Endothelial cell of umbilical vein (primary cell): ENCODE measurements around the gene AAMDC. TPM values are rescaled to one million over a fixed set of nuclear protein-coding genes. Genes with fewer than 3 reads are reported as not detected.

Experiments
- BruUV-seq: library from RNA; stranded (reverse); fragments of 400-500 nt; replicated peaks from 2 replicates; lab custom pipeline; 2021; lab: Mats Ljungman, UMichigan
- CTCF ChIA-PET: fragments of 300-600, 350-600 bp; sonication (Branson Sonifier 250); formaldehyde crosslinking; loops from one replicate; lab custom pipeline; 2021; ENCODE audit warnings: antibody characterized with exemption, inconsistent platforms; lab: Charles Lee
- POLR2A ChIA-PET: fragments of 300-600, 350-600 bp; sonication (Branson Sonifier 250); formaldehyde crosslinking; loops from one replicate; lab custom pipeline; 2021; ENCODE audit warnings: antibody characterized with exemption, inconsistent platforms; lab: Charles Lee
- DNase-seq: peaks from one replicate; pipeline ENCODE4 v3.0.0-alpha.2; 2011; ENCODE audit warnings: low read depth, low spot score
- FAIRE-seq: peaks from 2 replicates; lab custom pipeline; 2011; peaks lifted over from hg19 to GRCh38; lab: Jason Lieb, UNC
- H2AFZ ChIP-seq: 2 replicates; pipeline ENCODE4 v1.6.0; 2012; ENCODE audit warnings: low read depth, low read length, control low read depth, inconsistent platforms
- H3K27ac ChIP-seq: 2 replicates; pipeline ENCODE4 v1.5.1; 2011; ENCODE audit warnings: low read depth, mild to moderate bottlenecking, control low read depth, low read length, moderate library complexity; ENCODE audit not compliant: insufficient read depth
- H3K27me3 ChIP-seq, 2 experiments: 2 replicates each; pipeline versions ENCODE4 v1.6.0 to v1.6.1; 2011; ENCODE audit warnings: low read length in 2 of 2, mixed read lengths in 1 of 2; ENCODE audit not compliant: control insufficient read depth in 2 of 2, insufficient read depth in 2 of 2
- H3K36me3 ChIP-seq, 2 experiments: 2 replicates in 1 of 2; 3 replicates in 1 of 2; pipeline ENCODE4 v1.5.1; 2011; ENCODE audit warnings: low read length in 2 of 2, mild to moderate bottlenecking in 1 of 2, moderate library complexity in 1 of 2; ENCODE audit not compliant: control insufficient read depth in 2 of 2, insufficient read depth in 2 of 2; ENCODE audit errors: extremely low read depth in 1 of 2
- H3K4me1 ChIP-seq: 3 replicates; pipeline ENCODE4 v1.5.1; 2011; ENCODE audit warnings: mild to moderate bottlenecking, low read length; ENCODE audit not compliant: control insufficient read depth, insufficient read depth; ENCODE audit errors: extremely low read depth
- H3K4me2 ChIP-seq: 2 replicates; pipeline ENCODE4 v1.6.1; 2011; ENCODE audit warnings: low read length, control low read depth, mixed read lengths; ENCODE audit not compliant: insufficient read depth
- H3K4me3 ChIP-seq, 3 experiments: fragments of 200-600 bp in 1 of 3; sonication (generic), shearing (Covaris generic) in 1 of 3; replicated peaks in 1 of 3; 2 replicates each; pipeline ENCODE4 v1.5.1; 2011 to 2016; ENCODE audit warnings: control low read depth in 3 of 3, low read length in 3 of 3, mild to moderate bottlenecking in 2 of 3, inconsistent platforms in 1 of 3, low read depth in 1 of 3, moderate library complexity in 1 of 3; ENCODE audit not compliant: insufficient read depth in 1 of 3
- H3K79me2 ChIP-seq: 2 replicates; pipeline ENCODE4 v1.6.0; 2012; ENCODE audit warnings: low read length, inconsistent platforms; ENCODE audit not compliant: control insufficient read depth, insufficient read depth
- H3K9ac ChIP-seq: replicated peaks from 2 replicates; pipeline ENCODE3; 2011; ENCODE audit warnings: low read length, control low read depth; ENCODE audit not compliant: insufficient read depth; ENCODE audit errors: extremely low read depth
- H3K9me1 ChIP-seq: replicated peaks from 3 replicates; pipeline ENCODE4 v1.6.0; 2011; ENCODE audit warnings: mild to moderate bottlenecking, low read length; ENCODE audit not compliant: control insufficient read depth, insufficient read depth; ENCODE audit errors: extremely low read depth
- H3K9me3 ChIP-seq: replicated peaks from 2 replicates; pipeline ENCODE4 v1.5.1; 2012; ENCODE audit warnings: low read length, inconsistent platforms; ENCODE audit not compliant: control insufficient read depth, insufficient read depth
- H4K20me1 ChIP-seq: replicated peaks from 2 replicates; pipeline ENCODE3; 2011; ENCODE audit warnings: mild to moderate bottlenecking, low read length; ENCODE audit not compliant: control insufficient read depth, insufficient read depth; ENCODE audit errors: extremely low read depth
- EZH2 ChIP-seq: IDR thresholded peaks from 2 replicates; pipeline ENCODE4 v1.6.1; 2012; ENCODE audit warnings: borderline replicate concordance, low read depth, mild to moderate bottlenecking, moderate library complexity, low read length, inconsistent platforms; ENCODE audit not compliant: severe bottlenecking
- FOS ChIP-seq: IDR thresholded peaks from 2 replicates; pipeline ENCODE4 v1.6.1; 2011; ENCODE audit warnings: mild to moderate bottlenecking, low read length, moderate library complexity, borderline replicate concordance; ENCODE audit not compliant: insufficient read depth
- GATA2 ChIP-seq: IDR thresholded peaks from 2 replicates; pipeline ENCODE4 v1.7.0; 2011; ENCODE audit warnings: low read depth, mild to moderate bottlenecking, moderate library complexity, mixed read lengths, low read length; ENCODE audit not compliant: insufficient read length, insufficient read depth
- JUN ChIP-seq: IDR thresholded peaks from 2 replicates; pipeline ENCODE4 v1.6.1; 2011; ENCODE audit warnings: borderline replicate concordance, low read depth; ENCODE audit not compliant: insufficient read length, insufficient read depth
- MYC ChIP-seq: IDR thresholded peaks from one replicate; pipeline ENCODE4 v1.6.1; 2011; ENCODE audit warnings: mild to moderate bottlenecking, low read depth, low read length
- POLR2A ChIP-seq: IDR thresholded peaks from 2 replicates; pipeline ENCODE4 v1.6.1; 2012; ENCODE audit warnings: low read depth, mild to moderate bottlenecking, control low read depth, low read length
- POLR2AphosphoS5 ChIP-seq: IDR thresholded peaks from 2 replicates; pipeline ENCODE4 v1.6.1; 2012; ENCODE audit warnings: low read depth, mild to moderate bottlenecking, control low read depth, low read length, moderate library complexity; ENCODE audit not compliant: insufficient read depth
- dilution Hi-C: fragments of 300-500 bp; cut with MboI; formaldehyde crosslinking; loops from one replicate; pipeline ENCODE4 v1.15.0; 2019; ENCODE audit warnings: low sequenced_read_pairs; ENCODE audit not compliant: extremely low pct_ligation_motif_present
- intact Hi-C: fragments of 100-400 bp; cut with micrococcal nuclease; formaldehyde crosslinking; loops from one replicate; pipeline ENCODE4 v1.10.0; 2022
- polyA plus RNA-seq, 4 experiments: library from polyadenylated mRNA; depleted of rRNA in 3 of 4; stranded (reverse) in 3 of 4; unstranded in 1 of 4; fragments of >200 nt; gene quantifications; 2 replicates each; pipeline versions ENCODE4 v1.2.1 to v1.2.3, GENCODE V29; 2011 to 2012; ENCODE audit warnings: missing spikeins in 1 of 4
- total RNA-seq: library from RNA; stranded (reverse); gene quantifications from 2 replicates; pipeline ENCODE4 v1.2.3, GENCODE V29; 2021
- TF ChIP-seq, protein P1 (sequence below), 2 donors: IDR thresholded peaks; 1 replicate in 1 of 2; 2 replicates in 1 of 2; pipeline ENCODE4 v1.5.1; 2011; ENCODE audit warnings: low read length in 2 of 2, mild to moderate bottlenecking in 2 of 2, moderate library complexity in 2 of 2, control low read depth in 1 of 2, inconsistent platforms in 1 of 2, low read depth in 1 of 2; ENCODE audit not compliant: insufficient read depth in 1 of 2; ENCODE audit errors: extremely low read depth in 1 of 2
- TF ChIP-seq, protein P2 (sequence below): IDR thresholded peaks from 2 replicates; pipeline ENCODE4 v1.6.1; 2011; ENCODE audit not compliant: insufficient read depth, insufficient read length

AAMDC gene
- total and polyA plus RNA-seq, 2 donors (not counting 3 experiments of a cell fraction or from before 2014, with no cell fraction given), result 48.1 to 51.0 TPM

DNA sequence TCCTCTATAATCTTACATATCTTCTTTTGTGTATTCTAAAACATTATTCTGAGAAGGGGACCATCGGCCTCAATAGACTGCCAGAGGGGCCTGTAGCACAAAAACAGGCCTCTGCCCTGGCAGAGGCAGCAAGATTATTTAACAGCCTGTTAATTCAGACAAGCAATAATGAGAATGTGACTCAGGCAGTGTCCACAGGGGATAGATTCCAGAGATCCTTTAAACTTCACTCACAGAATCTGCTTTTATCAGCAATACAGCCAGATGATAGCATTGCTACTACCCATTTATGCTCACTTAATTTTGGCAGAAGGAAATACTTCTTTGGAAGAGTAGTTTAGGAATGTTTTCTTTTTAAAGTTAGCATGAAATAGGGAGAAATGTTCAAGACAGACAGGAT is 44.9 kb downstream of the AAMDC start:
- H2AFZ ChIP-seq, result no peak overlapping the region
- H3K36me3 ChIP-seq, result peaks cover 0 to 2% of the 10 kb centered on the region in 2 experiments
- no peak overlapping the region for H3K4me2 ChIP-seq
- POLR2A ChIA-PET, result no interaction called here
- no peak overlapping the region for H3K4me3 ChIP-seq
- H3K27me3 ChIP-seq, result no peaks in the 10 kb centered on the region
- FAIRE-seq (no peak), DNase-seq (no peak)
- H3K27ac ChIP-seq, result no peak overlapping the region
- CTCF ChIA-PET, result interaction anchor here (0.5 kb wide), 1 partner anchor 373 kb away, joined by 3 read pairs; no protein-coding TSS in a partner anchor
- H3K9me3 ChIP-seq, result no peaks in the 10 kb centered on the region
- no peak for TF ChIP-seq POLR2AphosphoS5
- TF ChIP-seq, protein P1, sequence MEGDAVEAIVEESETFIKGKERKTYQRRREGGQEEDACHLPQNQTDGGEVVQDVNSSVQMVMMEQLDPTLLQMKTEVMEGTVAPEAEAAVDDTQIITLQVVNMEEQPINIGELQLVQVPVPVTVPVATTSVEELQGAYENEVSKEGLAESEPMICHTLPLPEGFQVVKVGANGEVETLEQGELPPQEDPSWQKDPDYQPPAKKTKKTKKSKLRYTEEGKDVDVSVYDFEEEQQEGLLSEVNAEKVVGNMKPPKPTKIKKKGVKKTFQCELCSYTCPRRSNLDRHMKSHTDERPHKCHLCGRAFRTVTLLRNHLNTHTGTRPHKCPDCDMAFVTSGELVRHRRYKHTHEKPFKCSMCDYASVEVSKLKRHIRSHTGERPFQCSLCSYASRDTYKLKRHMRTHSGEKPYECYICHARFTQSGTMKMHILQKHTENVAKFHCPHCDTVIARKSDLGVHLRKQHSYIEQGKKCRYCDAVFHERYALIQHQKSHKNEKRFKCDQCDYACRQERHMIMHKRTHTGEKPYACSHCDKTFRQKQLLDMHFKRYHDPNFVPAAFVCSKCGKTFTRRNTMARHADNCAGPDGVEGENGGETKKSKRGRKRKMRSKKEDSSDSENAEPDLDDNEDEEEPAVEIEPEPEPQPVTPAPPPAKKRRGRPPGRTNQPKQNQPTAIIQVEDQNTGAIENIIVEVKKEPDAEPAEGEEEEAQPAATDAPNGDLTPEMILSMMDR (IDR thresholded peaks at IDR 0.05; ENCODE audit: extremely low read depth in 1 of 2, insufficient read depth in 1 of 2, low read depth in 1 of 2, low read length in 2 of 2), result no peak
- H3K9ac ChIP-seq, result no peak overlapping the region
- H3K4me1 ChIP-seq, result no peaks in the 10 kb centered on the region
- BruUV-seq, result no TSS peak
- intact Hi-C loops, result no loop called here
- no peaks in the 10 kb centered on the region for H4K20me1 ChIP-seq
- no peaks in the 10 kb centered on the region for H3K9me1 ChIP-seq
- H3K79me2 ChIP-seq, result no peaks in the 10 kb centered on the region
- dilution Hi-C loops, result no loop called here

DNA sequence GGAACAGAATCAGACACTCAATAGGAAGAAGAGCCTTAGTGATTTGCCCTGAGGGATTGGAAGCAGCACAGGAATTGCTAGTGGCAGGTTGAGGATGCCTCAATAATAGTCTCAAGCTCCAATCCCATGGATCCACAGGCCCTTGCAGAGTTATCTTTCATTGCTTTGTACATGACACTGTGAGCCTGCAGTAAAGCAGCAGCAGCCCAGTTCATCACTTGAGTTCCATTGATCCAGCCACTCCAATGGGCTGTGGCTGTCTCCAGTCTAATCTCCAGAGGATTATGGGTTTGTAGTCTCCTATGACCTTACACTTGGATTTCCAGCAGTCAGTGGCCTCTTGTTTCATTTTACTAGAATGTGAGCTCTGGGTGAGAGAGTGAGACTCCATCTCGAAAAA is 45.4 kb downstream of the AAMDC start:
- CTCF ChIA-PET, result no interaction called here
- no peaks in the 10 kb centered on the region for H3K79me2 ChIP-seq
- no peak overlapping the region for H2AFZ ChIP-seq
- no peak overlapping the region for H3K4me2 ChIP-seq
- H3K36me3 ChIP-seq, result peaks cover 0 to 2% of the 10 kb centered on the region in 2 experiments
- TF ChIP-seq, protein P1 (IDR thresholded peaks at IDR 0.05; ENCODE audit: extremely low read depth in 1 of 2, insufficient read depth in 1 of 2, low read depth in 1 of 2, low read length in 2 of 2), result no peak
- TF ChIP-seq POLR2AphosphoS5 (no peak), FOS (no peak), GATA2 (no peak), POLR2A (no peak), MYC (no peak), JUN (no peak), EZH2 (no peak)
- TF ChIP-seq, protein P2, sequence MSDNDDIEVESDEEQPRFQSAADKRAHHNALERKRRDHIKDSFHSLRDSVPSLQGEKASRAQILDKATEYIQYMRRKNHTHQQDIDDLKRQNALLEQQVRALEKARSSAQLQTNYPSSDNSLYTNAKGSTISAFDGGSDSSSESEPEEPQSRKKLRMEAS, result no peak
- no peak overlapping the region for H3K4me3 ChIP-seq
- no TSS peak for BruUV-seq
- H3K27me3 ChIP-seq, result no peaks in the 10 kb centered on the region
- DNase-seq (no peak), FAIRE-seq (no peak)
- no peak overlapping the region for H3K9ac ChIP-seq
- no peaks in the 10 kb centered on the region for H3K9me3 ChIP-seq
- no peak overlapping the region for H3K27ac ChIP-seq
- no peaks in the 10 kb centered on the region for H3K9me1 ChIP-seq
- intact Hi-C loops, result no loop called here
- no peaks in the 10 kb centered on the region for H3K4me1 ChIP-seq
- dilution Hi-C loops, result no loop called here
- POLR2A ChIA-PET, result no interaction called here
- H4K20me1 ChIP-seq, result no peaks in the 10 kb centered on the region
